GM21737 (cell line): Measurements from ENCODE around the gene DCAF6.
"Not testable (repeated sequence)": the region's sequence is repeated elsewhere in the genome, so short reads cannot be mapped to it uniquely, and the experiment has no call there.

Experiments used
- ATAC-seq: cut with Tn5 transposase; IDR thresholded peaks from one replicate; pipeline ENCODE4 v1.9.1; 2021; ENCODE audit warnings: mild to moderate bottlenecking, moderate library complexity; ENCODE audit not compliant: unreplicated experiment

Gene DCAF6

GRCh38 chr1:168007691-168008090 lies 71.2 kb downstream of the DCAF6 start:
- no peak for ATAC-seq

GRCh38 chr1:168008595-168008994 lies 72.1 kb downstream of the DCAF6 start:
- no peak for ATAC-seq

- ATAC-seq = no peak
Measured at GRCh38 chr1:168009322-168009721, 72.8 kb downstream of the DCAF6 start.

- ATAC-seq = no peak
Measured at GRCh38 chr1:168019407-168019806, 82.9 kb downstream of the DCAF6 start.

- no peak for ATAC-seq
Measured at GRCh38 chr1:168031198-168031597, 94.7 kb downstream of the DCAF6 start.

GRCh38 chr1:168031627-168032026 lies 95.1 kb downstream of the DCAF6 start:
- no peak for ATAC-seq

GRCh38 chr1:168032029-168032428 lies 95.5 kb downstream of the DCAF6 start:
- no peak for ATAC-seq

GRCh38 chr1:168035345-168035744 lies 98.9 kb downstream of the DCAF6 start:
- no peak for ATAC-seq

GRCh38 chr1:168042362-168042761 lies 105.9 kb downstream of the DCAF6 start:
- ATAC-seq = no peak

- ATAC-seq = no peak
Measured at GRCh38 chr1:168045311-168045710, 108.8 kb downstream of the DCAF6 start.

GRCh38 chr1:168050307-168050706 lies 113.8 kb downstream of the DCAF6 start:
- no peak for ATAC-seq

- no peak for ATAC-seq
Measured at GRCh38 chr1:168050880-168051279, 114.4 kb downstream of the DCAF6 start.

- ATAC-seq = no peak
Measured at GRCh38 chr1:168053681-168054080, 117.2 kb downstream of the DCAF6 start.

GRCh38 chr1:168054117-168054516 lies 117.6 kb downstream of the DCAF6 start:
- no peak for ATAC-seq

- ATAC-seq = not testable (repeated sequence)
Measured at GRCh38 chr1:168056152-168056551, 119.7 kb downstream of the DCAF6 start.

- ATAC-seq = no peak
Measured at GRCh38 chr1:168057355-168057754, 120.9 kb downstream of the DCAF6 start.

GRCh38 chr1:168057921-168058320 lies 121.4 kb downstream of the DCAF6 start:
- ATAC-seq = no peak

GRCh38 chr1:168064216-168064615 lies 127.7 kb downstream of the DCAF6 start:
- no peak for ATAC-seq

- ATAC-seq = no peak
Measured at GRCh38 chr1:168065506-168065905, 129.0 kb downstream of the DCAF6 start.

GRCh38 chr1:168069384-168069783 lies 132.9 kb downstream of the DCAF6 start:
- no peak for ATAC-seq

GRCh38 chr1:168079761-168080160 lies 143.3 kb downstream of the DCAF6 start:
- no peak for ATAC-seq

GRCh38 chr1:168081373-168082007 lies 145.0 kb downstream of the DCAF6 start:
- no peak for ATAC-seq
